ENCODE measurements around the gene ACTN3.

DNA sequence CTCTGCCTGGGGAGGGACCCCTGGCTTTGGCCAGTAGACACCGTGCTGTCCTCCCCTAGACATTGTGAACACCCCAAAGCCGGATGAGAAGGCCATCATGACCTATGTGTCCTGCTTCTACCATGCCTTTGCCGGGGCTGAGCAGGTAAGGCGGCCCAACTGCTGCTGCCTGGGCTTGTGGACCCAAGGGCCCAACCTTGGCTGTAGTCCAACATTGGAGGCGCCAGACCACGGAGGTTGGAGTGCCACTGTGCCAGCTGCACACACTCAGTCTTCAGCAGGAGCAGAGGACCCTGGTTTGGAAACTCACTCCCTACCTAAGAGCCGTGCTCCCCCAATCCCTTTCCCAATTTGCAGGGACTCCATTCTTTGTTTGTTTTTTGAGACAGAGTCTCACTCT, 9.4 kb downstream of the ACTN3 start:
- TF ChIP-seq, protein P1, sequence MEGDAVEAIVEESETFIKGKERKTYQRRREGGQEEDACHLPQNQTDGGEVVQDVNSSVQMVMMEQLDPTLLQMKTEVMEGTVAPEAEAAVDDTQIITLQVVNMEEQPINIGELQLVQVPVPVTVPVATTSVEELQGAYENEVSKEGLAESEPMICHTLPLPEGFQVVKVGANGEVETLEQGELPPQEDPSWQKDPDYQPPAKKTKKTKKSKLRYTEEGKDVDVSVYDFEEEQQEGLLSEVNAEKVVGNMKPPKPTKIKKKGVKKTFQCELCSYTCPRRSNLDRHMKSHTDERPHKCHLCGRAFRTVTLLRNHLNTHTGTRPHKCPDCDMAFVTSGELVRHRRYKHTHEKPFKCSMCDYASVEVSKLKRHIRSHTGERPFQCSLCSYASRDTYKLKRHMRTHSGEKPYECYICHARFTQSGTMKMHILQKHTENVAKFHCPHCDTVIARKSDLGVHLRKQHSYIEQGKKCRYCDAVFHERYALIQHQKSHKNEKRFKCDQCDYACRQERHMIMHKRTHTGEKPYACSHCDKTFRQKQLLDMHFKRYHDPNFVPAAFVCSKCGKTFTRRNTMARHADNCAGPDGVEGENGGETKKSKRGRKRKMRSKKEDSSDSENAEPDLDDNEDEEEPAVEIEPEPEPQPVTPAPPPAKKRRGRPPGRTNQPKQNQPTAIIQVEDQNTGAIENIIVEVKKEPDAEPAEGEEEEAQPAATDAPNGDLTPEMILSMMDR (IDR thresholded peaks at IDR 0.05) = no peak
- TF ChIP-seq EZH2 (IDR thresholded peaks at IDR 0.05) = no peak

All from neural progenitor cell (in vitro differentiated cells).